LNCaP clone FGC (cell line): ENCODE data around the gene PPP2R3C.
"Not testable (repeated sequence)": the region's sequence is repeated elsewhere in the genome, so short reads cannot be mapped to it uniquely, and the experiment has no call there.

Experiments used
- DNase-seq: peaks from one replicate; pipeline ENCODE4 v3.0.0-alpha.2; 2011; ENCODE audit warnings: low read depth
- H3K4me3 ChIP-seq: 2 replicates; pipeline ENCODE4 v1.5.1; 2011; ENCODE audit warnings: mild to moderate bottlenecking, low read depth, low read length, control low read depth
- TF ChIP-seq, protein P1 (sequence below): IDR thresholded peaks from 2 replicates; pipeline ENCODE4 v1.5.1; 2012; ENCODE audit warnings: mild to moderate bottlenecking; ENCODE audit not compliant: control insufficient read depth, insufficient read depth; ENCODE audit errors: extremely low read depth

PPP2R3C gene

DNA sequence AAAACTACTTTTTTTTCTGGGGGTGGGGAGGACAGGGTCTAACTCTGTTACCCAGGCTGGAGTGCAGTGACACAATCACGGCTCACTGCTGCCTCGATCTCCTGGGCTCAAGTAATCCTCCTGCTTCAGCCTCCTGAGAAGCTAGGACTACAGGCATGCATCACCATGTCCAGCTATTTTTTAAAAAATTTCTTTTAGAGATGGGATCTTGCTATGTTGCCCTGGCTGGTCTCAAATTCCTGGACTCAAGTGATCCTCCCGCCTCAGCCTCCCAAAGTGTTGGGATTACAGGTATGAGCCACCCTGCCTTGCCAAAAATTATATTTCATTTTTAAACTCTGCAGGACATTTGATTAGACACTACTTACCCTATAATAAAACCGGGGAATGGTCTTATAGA is 5.5 kb downstream of the PPP2R3C start:
- TF ChIP-seq, protein P1, sequence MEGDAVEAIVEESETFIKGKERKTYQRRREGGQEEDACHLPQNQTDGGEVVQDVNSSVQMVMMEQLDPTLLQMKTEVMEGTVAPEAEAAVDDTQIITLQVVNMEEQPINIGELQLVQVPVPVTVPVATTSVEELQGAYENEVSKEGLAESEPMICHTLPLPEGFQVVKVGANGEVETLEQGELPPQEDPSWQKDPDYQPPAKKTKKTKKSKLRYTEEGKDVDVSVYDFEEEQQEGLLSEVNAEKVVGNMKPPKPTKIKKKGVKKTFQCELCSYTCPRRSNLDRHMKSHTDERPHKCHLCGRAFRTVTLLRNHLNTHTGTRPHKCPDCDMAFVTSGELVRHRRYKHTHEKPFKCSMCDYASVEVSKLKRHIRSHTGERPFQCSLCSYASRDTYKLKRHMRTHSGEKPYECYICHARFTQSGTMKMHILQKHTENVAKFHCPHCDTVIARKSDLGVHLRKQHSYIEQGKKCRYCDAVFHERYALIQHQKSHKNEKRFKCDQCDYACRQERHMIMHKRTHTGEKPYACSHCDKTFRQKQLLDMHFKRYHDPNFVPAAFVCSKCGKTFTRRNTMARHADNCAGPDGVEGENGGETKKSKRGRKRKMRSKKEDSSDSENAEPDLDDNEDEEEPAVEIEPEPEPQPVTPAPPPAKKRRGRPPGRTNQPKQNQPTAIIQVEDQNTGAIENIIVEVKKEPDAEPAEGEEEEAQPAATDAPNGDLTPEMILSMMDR = no peak
- no peak for DNase-seq
- H3K4me3 ChIP-seq = no peak overlapping the region

DNA sequence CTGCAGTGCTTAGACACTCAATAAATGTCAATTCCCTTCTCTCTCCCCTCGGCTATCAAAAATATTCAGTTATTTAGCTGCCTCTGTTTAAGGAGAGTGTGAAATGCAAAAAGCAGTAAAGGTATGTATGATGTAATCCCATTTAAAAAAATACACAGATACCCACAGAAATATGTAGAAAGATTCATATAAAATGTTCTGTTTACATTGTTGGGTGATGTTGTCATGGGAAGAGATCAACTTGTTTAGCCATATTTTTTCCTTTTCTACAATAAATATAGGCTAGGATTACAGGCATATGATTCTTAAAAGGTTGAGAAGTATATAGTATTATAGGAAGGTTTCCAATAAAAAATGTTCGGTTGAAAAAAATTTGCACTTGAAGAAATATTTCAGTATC is 7.8 kb downstream of the PPP2R3C start:
- no peak overlapping the region for H3K4me3 ChIP-seq
- TF ChIP-seq, protein P1 = no peak
- DNase-seq = no peak

DNA sequence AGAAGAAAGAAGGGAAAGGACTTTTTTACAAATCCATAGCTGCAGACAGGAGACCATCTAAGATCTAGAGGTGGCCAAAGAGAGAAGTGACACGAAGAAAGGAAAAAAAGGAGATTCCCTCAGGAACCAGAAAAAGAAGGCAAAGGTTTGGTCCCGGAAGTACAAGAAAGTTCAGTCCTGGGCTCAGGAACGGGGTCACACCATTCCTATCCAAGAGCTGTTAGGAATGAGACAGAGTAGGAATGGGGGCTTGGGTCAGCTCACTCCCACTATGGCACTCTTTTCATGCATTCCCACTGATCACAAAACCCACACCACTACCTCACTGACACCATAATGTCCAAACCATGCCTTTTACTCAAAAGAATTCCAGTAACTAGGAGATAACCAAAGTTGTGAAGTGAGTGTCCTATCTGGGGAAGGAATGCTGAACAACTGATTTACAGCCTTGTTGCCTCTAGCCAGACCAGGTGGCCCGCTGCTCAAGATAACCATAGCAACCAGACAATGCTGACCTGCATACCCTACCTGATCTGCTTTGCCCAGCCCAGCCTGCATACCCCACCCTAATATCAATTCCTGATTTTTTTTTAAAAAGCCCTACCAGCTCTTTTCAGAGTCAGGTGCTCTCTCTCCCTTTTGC is 8.4 kb downstream of the PPP2R3C start:
- no peak for DNase-seq
- H3K4me3 ChIP-seq = no peak overlapping the region

DNA sequence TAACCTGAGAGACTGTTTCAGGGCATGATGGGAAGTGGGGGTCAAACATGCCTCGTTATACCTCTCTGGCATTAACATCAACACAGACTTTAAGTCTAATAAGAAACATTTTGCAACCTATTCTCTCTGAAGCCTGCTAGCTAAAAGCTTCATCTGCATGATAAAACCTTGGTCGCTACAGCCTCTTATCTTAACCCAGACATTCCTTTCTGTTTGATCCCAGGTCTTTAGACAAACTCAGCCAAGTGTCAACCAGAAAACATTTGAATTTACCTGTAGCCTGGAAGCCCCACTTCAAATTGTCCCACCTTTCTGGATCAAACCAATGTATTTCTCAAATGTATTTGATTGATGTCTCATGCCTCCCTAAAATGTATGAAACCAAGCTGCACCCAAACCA is 9.1 kb downstream of the PPP2R3C start:
- H3K4me3 ChIP-seq = no peak overlapping the region
- DNase-seq = no peak
- TF ChIP-seq, protein P1 = no peak

More for the DNA sequence above, 8.4 kb downstream of the PPP2R3C start:
- TF ChIP-seq, protein P1 = no peak

DNA sequence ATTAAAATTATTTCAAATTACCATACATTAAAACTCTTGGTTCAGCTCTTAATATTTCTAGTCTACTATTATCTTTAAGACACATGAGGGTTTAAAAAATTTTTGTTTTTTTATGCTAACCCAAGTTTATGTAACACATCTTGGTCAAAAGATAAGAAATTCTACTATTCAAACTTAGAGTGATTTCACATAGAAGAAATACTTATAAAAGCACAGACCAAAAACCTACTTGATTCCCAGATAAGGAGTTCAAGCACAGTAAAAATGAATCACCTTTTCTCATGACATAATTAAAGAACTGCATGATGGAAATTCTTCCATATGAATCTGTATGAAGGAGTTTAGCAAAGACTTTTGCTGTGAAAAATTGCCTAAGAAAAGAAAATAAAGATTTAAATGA is 13.9 kb downstream of the PPP2R3C start:
- TF ChIP-seq, protein P1 = no peak
- no peak overlapping the region for H3K4me3 ChIP-seq
- no peak for DNase-seq

DNA sequence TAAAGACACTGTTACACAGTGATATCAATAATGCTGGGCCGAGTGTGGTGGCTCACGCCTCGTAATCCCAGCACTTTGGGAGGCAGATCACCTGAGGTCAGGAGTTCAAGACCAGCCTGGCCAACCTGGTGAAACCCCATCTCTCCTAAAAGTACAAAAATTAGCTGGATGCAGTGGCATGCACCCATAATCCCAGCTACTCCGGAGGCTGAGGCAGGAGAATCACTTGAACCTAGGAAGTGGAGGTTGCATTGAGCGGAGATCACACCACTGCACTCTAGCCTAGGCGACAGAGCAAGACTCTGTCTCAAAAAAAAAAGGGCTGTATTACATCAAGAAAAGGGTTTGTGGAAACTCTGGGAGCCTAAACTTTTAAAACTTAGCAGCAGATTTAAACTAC is 27.1 kb downstream of the PPP2R3C start:
- DNase-seq, H3K4me3 ChIP-seq: not testable (repeated sequence)

DNA sequence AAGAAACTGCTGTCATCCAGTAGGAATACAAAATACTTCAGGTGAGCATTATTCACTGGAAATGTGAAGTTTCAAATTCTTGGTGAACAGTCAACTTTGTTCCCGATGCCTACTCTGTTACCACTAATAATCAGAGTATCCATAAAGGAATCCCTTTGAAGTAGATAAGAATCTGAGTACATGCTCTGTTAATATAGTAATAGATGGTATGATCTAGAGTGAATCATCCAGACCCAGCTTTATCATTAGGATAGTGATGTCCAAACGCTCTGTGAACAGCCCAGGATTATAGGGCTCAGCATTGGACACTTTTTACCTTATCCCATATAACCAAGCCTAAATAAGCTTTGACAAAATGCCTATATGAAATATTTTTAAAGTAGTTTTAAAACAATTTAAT is 33.3 kb downstream of the PPP2R3C start:
- TF ChIP-seq, protein P1 = no peak
- DNase-seq = no peak
- no peak overlapping the region for H3K4me3 ChIP-seq
